HepG2 (cell line): ENCODE measurements around the gene FAM83G.

Experiments
- E2F1 ChIP-seq: sonication (generic); formaldehyde crosslinking; IDR thresholded peaks from 2 replicates; pipeline ENCODE4 v1.5.0; 2020; ENCODE audit warnings: missing genetic modification reagents
- MAX ChIP-seq: IDR thresholded peaks from 2 replicates; pipeline ENCODE4 v1.6.1; 2012; ENCODE audit warnings: inconsistent platforms
- PAWR ChIP-seq: sonication (generic); formaldehyde crosslinking; IDR thresholded peaks from 2 replicates; pipeline ENCODE4 v1.4.0; 2020; ENCODE audit warnings: missing genetic modification reagents, mild to moderate bottlenecking, borderline replicate concordance
- RAD21 ChIP-seq: fragments of 450-650 bp; formaldehyde crosslinking; IDR thresholded peaks from 2 replicates; pipeline ENCODE4 v1.5.0; 2020; ENCODE audit warnings: mild to moderate bottlenecking
- TEF ChIP-seq: sonication (generic); formaldehyde crosslinking; IDR thresholded peaks from 2 replicates; pipeline ENCODE4 v1.5.0; 2020; ENCODE audit warnings: missing genetic modification reagents
- ZNF3 ChIP-seq: IDR thresholded peaks from 2 replicates; pipeline ENCODE4 v1.7.0; 2017; ENCODE audit warnings: inconsistent platforms
- ZNF44 ChIP-seq: sonication (generic); formaldehyde crosslinking; IDR thresholded peaks from 2 replicates; pipeline ENCODE4 v1.5.1; 2020; ENCODE audit warnings: mild to moderate bottlenecking, missing genetic modification reagents
- ZNF550 ChIP-seq: sonication (generic); formaldehyde crosslinking; IDR thresholded peaks from 2 replicates; pipeline ENCODE4 v1.4.0; 2020; ENCODE audit warnings: mild to moderate bottlenecking, missing genetic modification reagents, borderline replicate concordance

- TF ChIP-seq ZNF550 (CRISPR knock-in tag) (no peak), ZNF44 (CRISPR knock-in tag) (no peak), TEF (CRISPR knock-in tag) (no peak), RAD21 (CRISPR knock-in tag) (no peak), MAX (no peak), ZNF3 (CRISPR knock-in tag) (no peak), E2F1 (CRISPR knock-in tag) (no peak), PAWR (CRISPR knock-in tag) (no peak)
These were observed 46.0 kb downstream of the FAM83G start for GRCh38 chr17:18958611-18959010.
